HG03135 (cell line): ENCODE data around the gene PRKCQ.
"Not testable (repeated sequence)": the region's sequence is repeated elsewhere in the genome, so short reads cannot be mapped to it uniquely, and the experiment has no call there.

Source experiments
- ATAC-seq: cut with Tn5 transposase; IDR thresholded peaks from one replicate; pipeline ENCODE4 v1.9.1; 2021; ENCODE audit warnings: mild to moderate bottlenecking, moderate library complexity; ENCODE audit not compliant: unreplicated experiment

Gene PRKCQ

GRCh38 chr10:6463366-6463765 is 116.7 kb downstream of the PRKCQ start:
- ATAC-seq: no peak

- no peak for ATAC-seq
Observed at GRCh38 chr10:6461961-6462360, 118.1 kb downstream of the PRKCQ start.

- ATAC-seq: no peak
Observed at GRCh38 chr10:6460861-6461409, 119.1 kb downstream of the PRKCQ start.

- no peak for ATAC-seq
Observed at GRCh38 chr10:6458814-6459213, 121.3 kb downstream of the PRKCQ start.

- no peak for ATAC-seq
Observed at GRCh38 chr10:6457376-6457775, 122.7 kb downstream of the PRKCQ start.

- ATAC-seq: no peak
Observed at GRCh38 chr10:6456067-6456466, 124.0 kb downstream of the PRKCQ start.

- no peak for ATAC-seq
Observed at GRCh38 chr10:6455592-6455991, 124.5 kb downstream of the PRKCQ start.

GRCh38 chr10:6446711-6447110 is 133.4 kb downstream of the PRKCQ start:
- no peak for ATAC-seq

- ATAC-seq: no peak
Observed at GRCh38 chr10:6445671-6446316, 134.3 kb downstream of the PRKCQ start.

- not testable (repeated sequence) for ATAC-seq
Observed at GRCh38 chr10:6439875-6440274, 140.2 kb downstream of the PRKCQ start.

- ATAC-seq: no peak
Observed at GRCh38 chr10:6431861-6432260, 148.2 kb downstream of the PRKCQ start.

GRCh38 chr10:6431186-6431585 is 148.9 kb downstream of the PRKCQ start:
- no peak for ATAC-seq

- ATAC-seq: no peak
Observed at GRCh38 chr10:6430423-6430980, 149.6 kb downstream of the PRKCQ start.

- ATAC-seq: no peak
Observed at GRCh38 chr10:6427357-6427959, 152.6 kb downstream of the PRKCQ start.

- no peak for ATAC-seq
Observed at GRCh38 chr10:6426317-6426716, 153.8 kb downstream of the PRKCQ start.

- ATAC-seq: no peak
Observed at GRCh38 chr10:6423413-6424170, 156.5 kb downstream of the PRKCQ start.

- ATAC-seq: no peak
Observed at GRCh38 chr10:6423004-6423403, 157.1 kb downstream of the PRKCQ start.

GRCh38 chr10:6418613-6419216 is 161.4 kb downstream of the PRKCQ start:
- ATAC-seq: no peak

GRCh38 chr10:6418167-6418566 is 161.9 kb downstream of the PRKCQ start:
- ATAC-seq: no peak

GRCh38 chr10:6416892-6417512 is 163.1 kb downstream of the PRKCQ start:
- no peak for ATAC-seq

GRCh38 chr10:6411436-6411835 is 168.6 kb downstream of the PRKCQ start:
- ATAC-seq: no peak
